ENCODE data around the gene CCNYL1. TPM values are rescaled to one million over a fixed set of nuclear protein-coding genes. Genes with fewer than 3 reads are reported as not detected.

CCNYL1 gene
- total RNA-seq, 1 experiment from 2014 or later, result 21.8 TPM

- Histone ChIP-seq H3K4me3 (no peak overlapping the region), H3K4me1 (replicated peaks; ENCODE audit: insufficient read depth) (no peaks in the 10 kb centered on the region; the same call in 1 of the 2 replicates), H3K9me2 (ENCODE audit: insufficient read depth) (no peaks in the 10 kb centered on the region), H3K36me3 (ENCODE audit: low read depth) (no peaks in the 10 kb centered on the region), H3K27ac (no peak overlapping the region), H2AFZ (no peak overlapping the region), H3K4me2 (no peak overlapping the region), H4K20me1 (ENCODE audit: insufficient read depth) (no peaks in the 10 kb centered on the region), H3K79me2 (ENCODE audit: low read depth) (no peaks in the 10 kb centered on the region), H3F3A (ENCODE audit: insufficient read depth, low read depth) (no peaks in the 10 kb centered on the region), H3K9me3 (ENCODE audit: insufficient read depth, low read depth) (no peaks in the 10 kb centered on the region), H3K27me3 (ENCODE audit: insufficient read depth, low read depth) (no peaks in the 10 kb centered on the region)
- no peak for DNase-seq
- no peak for TF ChIP-seq EZH2 (IDR thresholded peaks at IDR 0.05; ENCODE audit: low read depth)
- TF ChIP-seq CTCF (conservative IDR thresholded peaks at IDR 0.05), result no peak
- BruUV-seq (replicated peaks), result no TSS peak
- CTCF ChIA-PET, result no interaction called here
- intact Hi-C loops (cut with micrococcal nuclease; ENCODE audit: unreplicated experiment), result no loop called here
- POLR2A ChIA-PET (ENCODE audit: unreplicated experiment), result no interaction called here
Measured at GRCh38 chr2:207783514-207783913, 72.1 kb downstream of the CCNYL1 start.

- no peaks in the 10 kb centered on the region for H3K9me2 ChIP-seq (ENCODE audit: insufficient read depth)
- no peak overlapping the region for H3K4me2 ChIP-seq
- no peaks in the 10 kb centered on the region for H3K9me3 ChIP-seq (ENCODE audit: insufficient read depth, low read depth)
- CTCF ChIA-PET, result no interaction called here
- no peak for DNase-seq
- no peak overlapping the region for H2AFZ ChIP-seq
- H3K79me2 ChIP-seq (ENCODE audit: low read depth), result no peaks in the 10 kb centered on the region
- POLR2A ChIA-PET (ENCODE audit: unreplicated experiment), result no interaction called here
- TF ChIP-seq CTCF (conservative IDR thresholded peaks at IDR 0.05), result no peak
- no peak for TF ChIP-seq EZH2 (IDR thresholded peaks at IDR 0.05; ENCODE audit: low read depth)
- intact Hi-C loops (cut with micrococcal nuclease; ENCODE audit: unreplicated experiment), result no loop called here
- H4K20me1 ChIP-seq (ENCODE audit: insufficient read depth), result no peaks in the 10 kb centered on the region
- no peaks in the 10 kb centered on the region; the same call in 1 of the 2 replicates for H3K4me1 ChIP-seq (replicated peaks; ENCODE audit: insufficient read depth)
- H3K4me3 ChIP-seq, result no peak overlapping the region
- H3K36me3 ChIP-seq (ENCODE audit: low read depth), result no peaks in the 10 kb centered on the region
- no TSS peak for BruUV-seq (replicated peaks)
- H3K27ac ChIP-seq, result no peak overlapping the region
- no peaks in the 10 kb centered on the region for H3K27me3 ChIP-seq (ENCODE audit: insufficient read depth, low read depth)
- H3F3A ChIP-seq (ENCODE audit: insufficient read depth, low read depth), result no peaks in the 10 kb centered on the region
Measured at GRCh38 chr2:207784898-207785297, 73.5 kb downstream of the CCNYL1 start.

GRCh38 chr2:207787017-207787416, 75.6 kb downstream of the CCNYL1 start:
- Histone ChIP-seq H3K9me3 (ENCODE audit: insufficient read depth, low read depth) (no peaks in the 10 kb centered on the region), H3K4me2 (no peak overlapping the region), H3K79me2 (ENCODE audit: low read depth) (no peaks in the 10 kb centered on the region), H4K20me1 (ENCODE audit: insufficient read depth) (no peaks in the 10 kb centered on the region), H3K4me1 (replicated peaks; ENCODE audit: insufficient read depth) (no peaks in the 10 kb centered on the region; the same call in 1 of the 2 replicates), H3K27me3 (ENCODE audit: insufficient read depth, low read depth) (no peaks in the 10 kb centered on the region), H3F3A (ENCODE audit: insufficient read depth, low read depth) (no peaks in the 10 kb centered on the region), H3K36me3 (ENCODE audit: low read depth) (no peaks in the 10 kb centered on the region), H3K4me3 (no peak overlapping the region), H3K9me2 (ENCODE audit: insufficient read depth) (no peaks in the 10 kb centered on the region), H2AFZ (no peak overlapping the region), H3K27ac (no peak overlapping the region)
- intact Hi-C loops (cut with micrococcal nuclease; ENCODE audit: unreplicated experiment), result no loop called here
- no peak for DNase-seq
- no peak for TF ChIP-seq CTCF (conservative IDR thresholded peaks at IDR 0.05)
- TF ChIP-seq EZH2 (IDR thresholded peaks at IDR 0.05; ENCODE audit: low read depth), result no peak
- POLR2A ChIA-PET (ENCODE audit: unreplicated experiment), result interaction anchor here (0.7 kb wide), 2 partner anchors 10 to 184 kb away, joined by 3 read pairs; no protein-coding TSS in a partner anchor
- CTCF ChIA-PET, result no interaction called here
- no TSS peak for BruUV-seq (replicated peaks)

All from PC-9 (cell line).